Fibroblast of skin of back (primary cell): ENCODE measurements around the gene OR52I1. TPM values are rescaled to one million over a fixed set of nuclear protein-coding genes. Genes with fewer than 3 reads are reported as not detected.
A peak's percentile ranks its signal among the peaks of the same experiment; 100 is the strongest.

Source experiments
- DNase-seq: peaks from one replicate; pipeline ENCODE4 v3.0.0-alpha.2; 2013
- polyA plus RNA-seq, 2 experiments: library from polyadenylated mRNA; unstranded; fragments of 120-200 nt; gene quantifications; one replicate each; pipeline ENCODE4 v1.2.1, GENCODE V29; 2013; ENCODE audit not compliant: insufficient read length in 2 of 2

Gene OR52I1
- polyA plus RNA-seq (2013, experiment 1 of 2; ENCODE audit: insufficient read length) = not detected
- not detected for polyA plus RNA-seq (2013, experiment 2 of 2; ENCODE audit: insufficient read length)

GRCh38 chr11:4593739-4594138, at the start of gene OR52I1:
OR52I1 (plus strand) TSS chr11:4594039; CDS start chr11:4594039, 0 bp downstream.
- no peak for DNase-seq

- no peak for DNase-seq
These were observed 48.9 kb upstream of the OR52I1 start, which contains the start of gene OR52M1 for GRCh38 chr11:4544891-4545290. OR52M1 (plus strand) TSS chr11:4545191; CDS start chr11:4545191, 0 bp downstream.

- no peak for DNase-seq
These were observed 47.0 kb upstream of the OR52I1 start for GRCh38 chr11:4546878-4547277.

- no peak for DNase-seq
These were observed 46.4 kb upstream of the OR52I1 start for GRCh38 chr11:4547416-4547815.

- no peak for DNase-seq
These were observed 42.4 kb upstream of the OR52I1 start for GRCh38 chr11:4551346-4551979.

GRCh38 chr11:4559527-4560440, 34.1 kb upstream of the OR52I1 start:
- DNase-seq = no peak

GRCh38 chr11:4560467-4560866, 33.4 kb upstream of the OR52I1 start:
- DNase-seq = no peak

- DNase-seq = no peak
These were observed 28.5 kb upstream of the OR52I1 start for GRCh38 chr11:4565371-4565770.

GRCh38 chr11:4569075-4569474, 24.8 kb upstream of the OR52I1 start:
- no peak for DNase-seq

GRCh38 chr11:4576880-4577279, 17.0 kb upstream of the OR52I1 start:
- no peak for DNase-seq

- DNase-seq = no peak
These were observed 16.1 kb upstream of the OR52I1 start for GRCh38 chr11:4577761-4578160.

GRCh38 chr11:4578624-4579023, 15.2 kb upstream of the OR52I1 start:
- DNase-seq = no peak

- no peak for DNase-seq
These were observed 13.7 kb upstream of the OR52I1 start for GRCh38 chr11:4580124-4580523.

- DNase-seq = no peak
These were observed 12.4 kb upstream of the OR52I1 start, which contains the start of gene OR52I2 for GRCh38 chr11:4581443-4581842. OR52I2 (plus strand) TSS chr11:4581743.

GRCh38 chr11:4589017-4589416, 4.8 kb upstream of the OR52I1 start:
- DNase-seq = no peak

GRCh38 chr11:4605057-4605456, 11.2 kb downstream of the OR52I1 start:
- no peak for DNase-seq

- DNase-seq = no peak
These were observed 12.6 kb downstream of the OR52I1 start for GRCh38 chr11:4606231-4607015.

GRCh38 chr11:4607096-4607495, 13.3 kb downstream of the OR52I1 start:
- no peak for DNase-seq

- peak; percentile 97 for DNase-seq
These were observed 14.2 kb downstream of the OR52I1 start, which contains the start of gene TRIM68 for GRCh38 chr11:4607781-4608666. TRIM68 (minus strand) TSS chr11:4608231; CDS start chr11:4605504, 2,727 bp downstream.

- DNase-seq = no peak
These were observed 16.6 kb downstream of the OR52I1 start for GRCh38 chr11:4610258-4610935.

GRCh38 chr11:4611986-4612385, 18.1 kb downstream of the OR52I1 start:
- DNase-seq = no peak
